ENCODE data around the gene ACKR1.

- TF ChIP-seq POLR2A (IDR thresholded peaks at IDR 0.05), result no peak
- TF ChIP-seq CTCF (IDR thresholded peaks at IDR 0.05), result no peak
- TF ChIP-seq POLR2AphosphoS5 (IDR thresholded peaks at IDR 0.05), result no peak
- no peak for TF ChIP-seq EP300 (IDR thresholded peaks at IDR 0.05)
Observed at GRCh38 chr1:159201642-159202041, 3.0 kb upstream of the ACKR1 start.
